HepG2 (cell line): Measurements from ENCODE around the gene PPDPF. TPM values are rescaled to one million over a fixed set of nuclear protein-coding genes. Genes with fewer than 3 reads are reported as not detected.

Source experiments
- ATAC-seq: fragments of 200-7000 bp; cut with Tn5 transposase; 3 replicates; pipeline ENCODE4 v1.9.1; 2020; ENCODE audit warnings: mild to moderate bottlenecking, moderate library complexity
- BruUV-seq: library from RNA; stranded (reverse); fragments of 400-500 nt; replicated peaks from 2 replicates; lab custom pipeline; 2021; lab: Mats Ljungman, UMichigan
- CTCF ChIA-PET: fragments of 300-600 bp; formaldehyde crosslinking; extraction: SDS; loops from one replicate; lab custom pipeline; 2021; ENCODE audit warnings: low total read pairs, inconsistent platforms, low intra/inter-chr PET ratio; lab: Yijun Ruan, JAX
- POLR2A ChIA-PET: fragments of 350-600 bp; sonication (Branson Sonifier 250); formaldehyde crosslinking; loops from one replicate; lab custom pipeline; 2020; ENCODE audit warnings: antibody characterized with exemption, inconsistent platforms; lab: Yijun Ruan, JAX
- DNase-seq: peaks from one replicate; pipeline ENCODE4 v3.0.0-alpha.2; 2015; ENCODE audit warnings: low spot score
- FAIRE-seq: peaks from 3 replicates; lab custom pipeline; 2011; peaks lifted over from hg19 to GRCh38; lab: Jason Lieb, UNC
- H2AFZ ChIP-seq: one replicate; pipeline ENCODE4 v1.6.1; 2011; ENCODE audit warnings: low read length, inconsistent platforms
- H3K27ac ChIP-seq: fragments of 300-600 bp; 3 replicates; pipeline ENCODE4 v1.8.0; 2011; ENCODE audit warnings: mixed run types, mild to moderate bottlenecking, mixed read lengths, low read length, inconsistent platforms; ENCODE audit not compliant: insufficient read depth; ENCODE audit errors: extremely low read length
- H3K27me3 ChIP-seq, 2 experiments: fragments of 200-600 bp in 1 of 2; 2 replicates in 1 of 2; 3 replicates in 1 of 2; pipeline versions ENCODE4 v1.6.0 to v1.8.0; 2011; ENCODE audit warnings: low read length in 2 of 2, mild to moderate bottlenecking in 2 of 2, moderate library complexity in 2 of 2, inconsistent platforms in 1 of 2; ENCODE audit not compliant: insufficient read depth in 2 of 2, control insufficient read depth in 1 of 2
- H3K36me3 ChIP-seq, 2 experiments: fragments of 200-600 bp in 1 of 2; replicated peaks in 1 of 2; 2 replicates in 1 of 2; 3 replicates in 1 of 2; pipeline versions ENCODE4 v1.5.1 to v1.8.0; 2011; ENCODE audit warnings: low read length in 2 of 2, inconsistent platforms in 1 of 2; ENCODE audit not compliant: insufficient read depth in 2 of 2, control insufficient read depth in 1 of 2
- H3K4me1 ChIP-seq: 2 replicates; pipeline ENCODE4 v1.5.1; 2012; ENCODE audit warnings: low read length, inconsistent platforms; ENCODE audit not compliant: insufficient read depth
- H3K4me2 ChIP-seq: 2 replicates; pipeline ENCODE4 v1.6.0; 2011; ENCODE audit warnings: low read depth, low read length, inconsistent platforms
- H3K4me3 ChIP-seq, 3 experiments: fragments of 200-600 bp in 1 of 3; sonication (generic), shearing (Covaris generic) in 1 of 3; replicated peaks in 1 of 3; 2 replicates each; pipeline ENCODE4 v1.5.1; 2011 to 2016; ENCODE audit warnings: low read length in 3 of 3, inconsistent platforms in 2 of 3, low read depth in 2 of 3, mild to moderate bottlenecking in 2 of 3, control low read depth in 1 of 3, mixed read lengths in 1 of 3; ENCODE audit not compliant: insufficient read depth in 1 of 3
- H3K79me2 ChIP-seq: one replicate; pipeline ENCODE4 v1.6.1; 2011; ENCODE audit warnings: low read length, inconsistent platforms; ENCODE audit not compliant: insufficient read depth
- H3K9ac ChIP-seq: 2 replicates; pipeline ENCODE4 v1.6.0; 2011; ENCODE audit warnings: mild to moderate bottlenecking, low read depth, low read length, inconsistent platforms; ENCODE audit not compliant: insufficient read depth
- H3K9me3 ChIP-seq: 2 replicates; pipeline ENCODE4 v1.5.1; 2012; ENCODE audit warnings: mild to moderate bottlenecking, low read length
- H4K20me1 ChIP-seq: 2 replicates; pipeline ENCODE4 v1.6.0; 2011; ENCODE audit warnings: inconsistent platforms, mild to moderate bottlenecking, low read length, moderate library complexity; ENCODE audit not compliant: insufficient read depth
- HNRNPK ChIP-seq: fragments of 200-400 bp; formaldehyde crosslinking; IDR thresholded peaks from 2 replicates; pipeline ENCODE4 v1.6.1; 2018; ENCODE audit warnings: low read length, low read depth, moderate library complexity, mild to moderate bottlenecking; ENCODE audit not compliant: poor library complexity, severe bottlenecking
- NFRKB ChIP-seq: fragments of 450-650 bp; IDR thresholded peaks from 2 replicates; pipeline ENCODE4 v1.6.1; 2017
- PCBP1 ChIP-seq: fragments of 200-400 bp; formaldehyde crosslinking; IDR thresholded peaks from 2 replicates; pipeline ENCODE4 v1.6.1; 2017; ENCODE audit warnings: mild to moderate bottlenecking, low read depth, low read length, borderline replicate concordance
- PTBP1 ChIP-seq: fragments of 200-400 bp; formaldehyde crosslinking; IDR thresholded peaks from 2 replicates; pipeline ENCODE4 v1.6.1; 2018; ENCODE audit warnings: low read length, low read depth; ENCODE audit not compliant: poor library complexity, severe bottlenecking
- TRIM24 ChIP-seq: sonication (generic); formaldehyde crosslinking; IDR thresholded peaks from 2 replicates; pipeline ENCODE4 v1.8.0; 2022; ENCODE audit warnings: mild to moderate bottlenecking, missing genetic modification reagents
- YY1 ChIP-seq: IDR thresholded peaks from 2 replicates; pipeline ENCODE4 v1.6.1; 2011; ENCODE audit warnings: low read length, low read depth, moderate library complexity, mild to moderate bottlenecking; ENCODE audit not compliant: insufficient read depth, insufficient replicate concordance
- ZNF124 ChIP-seq: sonication (generic); formaldehyde crosslinking; IDR thresholded peaks from 2 replicates; pipeline ENCODE4 v1.4.0; 2020; ENCODE audit warnings: missing genetic modification reagents
- ZNF234 ChIP-seq: sonication (generic); formaldehyde crosslinking; conservative IDR thresholded peaks from 2 replicates; pipeline ENCODE4 v1.5.1; 2020; ENCODE audit warnings: mild to moderate bottlenecking, missing genetic modification reagents
- ZNF235 ChIP-seq: sonication (generic); formaldehyde crosslinking; IDR thresholded peaks from 2 replicates; pipeline ENCODE4 v1.8.1; 2023; ENCODE audit warnings: mild to moderate bottlenecking, missing genetic modification reagents, borderline replicate concordance
- ZNF382 ChIP-seq: sonication (generic); formaldehyde crosslinking; IDR thresholded peaks from 2 replicates; pipeline ENCODE4 v1.5.0; 2020; ENCODE audit warnings: missing genetic modification reagents, mild to moderate bottlenecking, borderline replicate concordance
- ZNF563 ChIP-seq: sonication (generic); formaldehyde crosslinking; IDR thresholded peaks from 2 replicates; pipeline ENCODE4 v1.8.0; 2022; ENCODE audit warnings: mild to moderate bottlenecking, moderate library complexity, missing genetic modification reagents
- ZNF678 ChIP-seq: sonication (generic); formaldehyde crosslinking; IDR thresholded peaks from 2 replicates; pipeline ENCODE4 v1.4.0; 2020; ENCODE audit warnings: mild to moderate bottlenecking, missing genetic modification reagents
- ZNF724P ChIP-seq: sonication (generic); formaldehyde crosslinking; IDR thresholded peaks from 2 replicates; pipeline ENCODE4 v1.8.0; 2022; ENCODE audit warnings: missing genetic modification reagents, borderline replicate concordance
- ZNF772 ChIP-seq: sonication (generic); formaldehyde crosslinking; IDR thresholded peaks from 2 replicates; pipeline ENCODE4 v1.5.0; 2020; ENCODE audit warnings: mild to moderate bottlenecking, missing genetic modification reagents
- ZNF792 ChIP-seq: IDR thresholded peaks from 2 replicates; pipeline ENCODE4 v1.6.1; 2016
- WGBS: methylation state at CpG from one replicate; pipeline ENCODE4 v1.1.6; 2017; ENCODE audit warnings: low lambda C conversion rate; 5-methylcytosine and 5-hydroxymethylcytosine counted together
- in situ Hi-C: cut with HindIII; loops from 2 replicates; pipeline ENCODE4 v1.10.0; 2017; ENCODE audit warnings: low pct_unique_long_range_greater_than_20kb; ENCODE audit not compliant: extremely low pct_ligation_motif_present
- intact Hi-C: fragments of 100-400 bp; cut with micrococcal nuclease; formaldehyde crosslinking; loops from one replicate; pipeline ENCODE4 v1.10.0; 2022; ENCODE audit not compliant: unreplicated experiment
- polyA plus RNA-seq, 8 experiments: library from polyadenylated mRNA; depleted of rRNA in 3 of 8; stranded (reverse) in 7 of 8; unstranded in 1 of 8; fragments of >200 nt; fragmentation: Illumina TruSeq in 4 of 8; extraction: Trizol in 4 of 8; gene quantifications; 2 replicates each; pipeline versions ENCODE4 v1.2.1 to v1.2.3, GENCODE V29; 2011 to 2016; ENCODE audit warnings: low read depth in 4 of 8, missing spikeins in 1 of 8, mixed read lengths in 1 of 8; ENCODE audit not compliant: insufficient read depth in 1 of 8
- total RNA-seq, 5 experiments: library from RNA; depleted of rRNA; stranded (reverse); fragments of >200 nt; fragmentation: Illumina TruSeq; extraction: Trizol; gene quantifications; 2 replicates each; pipeline ENCODE4 v1.2.3, GENCODE V29; 2016; ENCODE audit warnings: low read depth in 1 of 5
- TF ChIP-seq, protein P1 (sequence below): IDR thresholded peaks from 2 replicates; pipeline ENCODE4 v1.6.1; 2016; ENCODE audit warnings: control low read depth
- TF ChIP-seq, protein P2 (sequence below): sonication (generic); formaldehyde crosslinking; IDR thresholded peaks from 2 replicates; pipeline ENCODE4 v1.4.0; 2020; ENCODE audit warnings: mild to moderate bottlenecking, low read depth, missing genetic modification reagents
- TF ChIP-seq, protein P3 (sequence below): sonication (generic); formaldehyde crosslinking; IDR thresholded peaks from 2 replicates; pipeline ENCODE4 v1.4.0; 2020; ENCODE audit warnings: mild to moderate bottlenecking, missing genetic modification reagents

The PPDPF gene
- total and polyA plus RNA-seq, 2 of the 13 experiments (the other 11 are each of a cell fraction or from before 2014, with no cell fraction given) = 1.8 to 7.0 TPM

DNA sequence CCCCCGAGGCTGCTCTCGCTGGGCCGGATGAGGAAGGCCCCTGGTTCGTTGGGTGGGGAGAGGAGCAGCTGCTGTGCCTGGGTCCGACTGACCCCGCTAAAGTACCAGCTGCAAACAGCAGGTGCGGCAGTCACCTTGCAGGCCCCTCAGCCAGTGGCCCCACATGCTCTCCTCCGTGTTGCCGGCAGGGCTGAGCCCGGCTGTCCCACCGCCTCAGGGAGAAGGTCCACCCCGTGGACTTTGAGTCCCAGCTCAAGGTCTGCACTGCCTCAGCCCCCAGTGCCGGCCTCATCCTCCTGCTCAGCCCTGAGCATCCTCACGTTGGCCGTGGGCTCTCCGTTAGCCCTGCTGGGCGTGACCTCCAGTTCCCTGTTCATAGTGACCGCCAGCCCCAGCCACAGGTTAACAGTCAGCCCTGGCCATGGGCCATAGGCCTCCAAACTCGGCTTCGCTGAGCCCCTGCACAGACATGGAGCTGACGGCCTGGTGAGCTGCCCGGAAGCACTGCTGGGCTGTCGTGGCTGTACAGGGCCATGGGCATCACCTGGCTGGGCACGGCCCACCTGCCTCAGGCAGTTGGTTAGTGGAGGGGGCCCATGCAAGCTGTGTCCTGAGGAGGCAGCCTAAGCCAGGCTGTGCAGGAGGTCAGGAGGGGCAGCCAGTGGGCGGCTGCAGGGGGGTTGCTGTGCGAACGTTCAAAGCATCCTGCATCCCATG lies 23.8 kb downstream of the PPDPF start (continued):
- TF ChIP-seq HNRNPK (no peak), NFRKB (no peak), ZNF792 (no peak), ZNF678 (CRISPR knock-in tag) (peak; percentile 55; the same call in 1 of the 2 replicates), ZNF382 (CRISPR knock-in tag) (no peak), YY1 (no peak)
- TF ChIP-seq, protein P1, sequence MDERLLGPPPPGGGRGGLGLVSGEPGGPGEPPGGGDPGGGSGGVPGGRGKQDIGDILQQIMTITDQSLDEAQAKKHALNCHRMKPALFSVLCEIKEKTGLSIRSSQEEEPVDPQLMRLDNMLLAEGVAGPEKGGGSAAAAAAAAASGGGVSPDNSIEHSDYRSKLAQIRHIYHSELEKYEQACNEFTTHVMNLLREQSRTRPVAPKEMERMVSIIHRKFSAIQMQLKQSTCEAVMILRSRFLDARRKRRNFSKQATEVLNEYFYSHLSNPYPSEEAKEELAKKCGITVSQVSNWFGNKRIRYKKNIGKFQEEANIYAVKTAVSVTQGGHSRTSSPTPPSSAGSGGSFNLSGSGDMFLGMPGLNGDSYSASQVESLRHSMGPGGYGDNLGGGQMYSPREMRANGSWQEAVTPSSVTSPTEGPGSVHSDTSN (CRISPR knock-in tag) = no peak
- TF ChIP-seq, protein P2, sequence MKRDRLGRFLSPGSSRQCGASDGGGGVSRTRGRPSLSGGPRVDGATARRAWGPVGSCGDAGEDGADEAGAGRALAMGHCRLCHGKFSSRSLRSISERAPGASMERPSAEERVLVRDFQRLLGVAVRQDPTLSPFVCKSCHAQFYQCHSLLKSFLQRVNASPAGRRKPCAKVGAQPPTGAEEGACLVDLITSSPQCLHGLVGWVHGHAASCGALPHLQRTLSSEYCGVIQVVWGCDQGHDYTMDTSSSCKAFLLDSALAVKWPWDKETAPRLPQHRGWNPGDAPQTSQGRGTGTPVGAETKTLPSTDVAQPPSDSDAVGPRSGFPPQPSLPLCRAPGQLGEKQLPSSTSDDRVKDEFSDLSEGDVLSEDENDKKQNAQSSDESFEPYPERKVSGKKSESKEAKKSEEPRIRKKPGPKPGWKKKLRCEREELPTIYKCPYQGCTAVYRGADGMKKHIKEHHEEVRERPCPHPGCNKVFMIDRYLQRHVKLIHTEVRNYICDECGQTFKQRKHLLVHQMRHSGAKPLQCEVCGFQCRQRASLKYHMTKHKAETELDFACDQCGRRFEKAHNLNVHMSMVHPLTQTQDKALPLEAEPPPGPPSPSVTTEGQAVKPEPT (CRISPR knock-in tag) = no peak

DNA sequence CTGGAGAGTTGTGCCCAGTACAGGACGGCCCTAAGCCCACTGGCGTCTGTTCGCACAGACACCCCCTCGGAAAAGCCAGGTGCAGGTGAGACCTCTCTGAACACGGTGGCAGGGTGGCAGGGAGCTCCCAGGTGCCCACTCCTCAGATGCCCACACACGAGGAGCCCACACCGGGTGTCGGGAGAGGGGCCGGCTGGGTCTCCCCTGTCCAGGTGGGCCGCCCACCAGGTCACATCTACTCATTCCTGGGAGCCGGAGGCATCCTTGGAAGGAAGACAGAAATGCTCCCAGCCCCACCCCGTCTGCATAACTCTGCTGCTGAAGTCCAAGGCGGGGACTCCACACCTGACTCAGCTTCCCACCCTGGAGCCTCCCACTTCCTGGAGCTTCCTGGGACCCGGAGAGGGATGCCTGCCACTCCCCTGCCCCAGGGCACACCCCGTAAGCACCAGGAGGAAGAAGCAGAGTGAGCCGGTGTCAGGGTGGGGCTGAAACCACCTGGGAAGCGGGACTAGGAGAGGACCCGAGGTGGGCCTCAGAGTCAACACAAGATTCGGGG lies 24.5 kb downstream of the PPDPF start:
- no peaks in the 10 kb centered on the region; the same call in 1 of the 2 replicates for H4K20me1 ChIP-seq
- H3K79me2 ChIP-seq = no peaks in the 10 kb centered on the region
- peaks cover 28% of the 10 kb centered on the region for H3K4me1 ChIP-seq
- peaks cover 49 to 91% of the 10 kb centered on the region in 2 experiments for H3K27me3 ChIP-seq
- FAIRE-seq = no peak
- WGBS = 46% methylated on average over 17 of the region's 19 CpGs
- no peak overlapping the region; a peak in 1 of 6 replicates for H3K4me3 ChIP-seq
- no peak overlapping the region for H3K27ac ChIP-seq
- no peaks in the 10 kb centered on the region for H3K9me3 ChIP-seq
- ChIA-PET POLR2A (interaction anchor here (1.0 to 1.2 kb wide), 2 partner anchors 8 to 97 kb away, joined by 3 to 4 read pairs; no protein-coding TSS in a partner anchor), CTCF (no interaction called here)
- H2AFZ ChIP-seq = no peak overlapping the region
- no peak overlapping the region for H3K9ac ChIP-seq
- no peak overlapping the region; the same call in 1 of the 2 replicates for H3K4me2 ChIP-seq
- intact Hi-C loops (no loop called here), in situ Hi-C loops (no loop called here)
- ATAC-seq = no peak
- BruUV-seq = no TSS peak
- DNase-seq = no peak
- no peaks in the 10 kb centered on the region for H3K36me3 ChIP-seq
- TF ChIP-seq ZNF563 (0 out of 2 replicates have a peak, but pooled peaks have one; percentile 19), ZNF235 (no peak), PCBP1 (0 out of 2 replicates have a peak, but pooled peaks have one; percentile 1), ZNF724P (CRISPR knock-in tag) (no peak), ZNF772 (CRISPR knock-in tag) (no peak), ZNF124 (CRISPR knock-in tag) (no peak), PTBP1 (no peak), TRIM24 (CRISPR knock-in tag) (0 out of 2 replicates have a peak, but pooled peaks have one; percentile 28), ZNF234 (CRISPR knock-in tag) (no peak)
- TF ChIP-seq, protein P3, sequence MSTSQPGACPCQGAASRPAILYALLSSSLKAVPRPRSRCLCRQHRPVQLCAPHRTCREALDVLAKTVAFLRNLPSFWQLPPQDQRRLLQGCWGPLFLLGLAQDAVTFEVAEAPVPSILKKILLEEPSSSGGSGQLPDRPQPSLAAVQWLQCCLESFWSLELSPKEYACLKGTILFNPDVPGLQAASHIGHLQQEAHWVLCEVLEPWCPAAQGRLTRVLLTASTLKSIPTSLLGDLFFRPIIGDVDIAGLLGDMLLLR (CRISPR knock-in tag) = no peak
